ENCODE results near the gene TDRD10. TPM values are rescaled to one million over a fixed set of nuclear protein-coding genes. Genes with fewer than 3 reads are reported as not detected.

Gene TDRD10
- total RNA-seq, 4 donors from 2014 or later, result 0.57 to 1.5 (median 0.83) TPM; not detected in 1

DNA sequence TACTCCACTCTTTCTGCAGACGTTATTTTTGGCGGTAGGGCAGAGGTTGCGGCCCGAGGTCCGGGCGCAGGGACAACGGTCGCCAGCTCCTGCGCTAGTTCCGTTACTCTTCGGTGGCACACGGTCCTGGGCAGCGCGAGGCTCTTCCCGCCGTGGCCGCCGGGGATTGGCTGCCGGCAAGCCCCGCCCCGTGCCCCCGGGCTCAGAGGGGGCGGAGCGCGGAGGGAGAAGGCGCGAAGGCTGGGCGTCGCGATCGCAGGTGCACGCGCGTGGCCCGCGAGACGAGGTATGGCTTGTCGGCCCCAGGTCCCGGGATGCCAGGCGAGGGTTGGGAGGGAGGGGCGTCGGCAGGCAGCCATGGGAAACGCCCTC is 711 bp downstream of the TDRD10 start:
- peak in 1 of 2 donors; percentile 80 for DNase-seq (ENCODE audit: low spot score in 2 of 2)

GRCh38 chr1:154503898-154504297 is 1.9 kb downstream of the TDRD10 start:
- TF ChIP-seq POLR2A (IDR thresholded peaks at IDR 0.05) (no peak), CTCF (IDR thresholded peaks at IDR 0.05) (no peak)
- no peak overlapping the region for H3K4me3 ChIP-seq (ENCODE audit: low read depth, poor library complexity, severe bottlenecking)
- DNase-seq (ENCODE audit: low spot score in 2 of 2), result no peak
- intact Hi-C loops (cut with DNase I; ENCODE audit: low total_unique reads), result no loop called here
- WGBS, 2 donors, result 73 to 82% methylated on average over 5 of the region's 5 CpGs

More for the DNA sequence above, 711 bp downstream of the TDRD10 start:
- WGBS, 2 donors, result 11 to 27% methylated on average over 25 to 32 of the region's 43 CpGs
- no peak overlapping the region for H3K4me3 ChIP-seq (ENCODE audit: low read depth, poor library complexity, severe bottlenecking)
- TF ChIP-seq POLR2A (IDR thresholded peaks at IDR 0.05), result no peak
- no peak for TF ChIP-seq CTCF (IDR thresholded peaks at IDR 0.05)
- intact Hi-C loops (cut with DNase I; ENCODE audit: low total_unique reads), result no loop called here

- intact Hi-C loops (cut with DNase I; ENCODE audit: low total_unique reads), result no loop called here
- no peak for TF ChIP-seq CTCF (IDR thresholded peaks at IDR 0.05)
- TF ChIP-seq POLR2A (IDR thresholded peaks at IDR 0.05), result no peak
- 89 to 95% methylated on average over 3 of the region's 3 CpGs for WGBS, 2 donors
Observed at GRCh38 chr1:154512760-154513159, 10.7 kb downstream of the TDRD10 start.

GRCh38 chr1:154514066-154514553 is 12.1 kb downstream of the TDRD10 start:
- no peak overlapping the region for H3K4me3 ChIP-seq (ENCODE audit: low read depth, poor library complexity, severe bottlenecking)
- no peak for TF ChIP-seq CTCF (IDR thresholded peaks at IDR 0.05)
- no peak for TF ChIP-seq POLR2A (IDR thresholded peaks at IDR 0.05)
- intact Hi-C loops (cut with DNase I; ENCODE audit: low total_unique reads), result no loop called here
- no peak for DNase-seq (ENCODE audit: low spot score in 2 of 2)
- WGBS, 2 donors, result 87 to 90% methylated on average over 7 of the region's 7 CpGs

More at GRCh38 chr1:154512760-154513159, 10.7 kb downstream of the TDRD10 start:
- DNase-seq (ENCODE audit: low spot score in 2 of 2), result no peak
- no peak overlapping the region for H3K4me3 ChIP-seq (ENCODE audit: low read depth, poor library complexity, severe bottlenecking)

- TF ChIP-seq CTCF (IDR thresholded peaks at IDR 0.05), result no peak
- no peak for TF ChIP-seq POLR2A (IDR thresholded peaks at IDR 0.05)
- 96 to 99% methylated on average over 11 of the region's 11 CpGs for WGBS, 2 donors
- DNase-seq (ENCODE audit: low spot score in 2 of 2), result no peak
- no peak overlapping the region for H3K4me3 ChIP-seq (ENCODE audit: low read depth, poor library complexity, severe bottlenecking)
- intact Hi-C loops (cut with DNase I; ENCODE audit: low total_unique reads), result no loop called here
Observed at GRCh38 chr1:154517661-154518060, 15.6 kb downstream of the TDRD10 start.

GRCh38 chr1:154519591-154519991 is 17.6 kb downstream of the TDRD10 start:
- WGBS, 2 donors, result 38 to 44% methylated on average over 9 of the region's 9 CpGs
- intact Hi-C loops (cut with DNase I; ENCODE audit: low total_unique reads), result no loop called here
- no peak for DNase-seq (ENCODE audit: low spot score in 2 of 2)
- no peak for TF ChIP-seq CTCF (IDR thresholded peaks at IDR 0.05)
- TF ChIP-seq POLR2A (IDR thresholded peaks at IDR 0.05), result no peak
- no peak overlapping the region for H3K4me3 ChIP-seq (ENCODE audit: low read depth, poor library complexity, severe bottlenecking)

Data from lower leg skin (tissue), 4 donors.